ENCODE results near the gene DVL1.

DVL1 gene

DNA sequence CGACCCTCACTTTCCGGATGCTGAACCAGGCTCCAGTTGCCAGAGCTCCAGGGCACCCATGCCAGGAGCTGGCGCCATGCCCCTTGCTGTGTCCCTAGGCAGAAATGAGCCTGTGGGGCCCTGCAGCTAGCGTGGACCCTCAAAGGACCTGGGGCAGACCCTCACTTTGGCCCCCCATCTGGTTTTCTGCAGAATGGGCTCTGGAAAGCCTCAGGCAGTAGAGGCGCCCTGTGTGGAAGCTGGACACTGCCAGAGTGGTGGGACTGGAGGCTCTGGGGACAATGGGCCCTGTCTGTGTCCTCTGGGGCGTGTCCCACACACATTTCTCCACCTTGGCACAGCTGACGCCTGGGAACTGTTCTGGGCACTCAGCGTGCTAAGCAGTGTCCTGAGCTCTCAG is 32.1 kb upstream of the DVL1 start:
- Histone ChIP-seq H3K4me3 (ENCODE audit: low read length, poor library complexity, severe bottlenecking) (no peak overlapping the region), H3K9ac (ENCODE audit: low read depth, low read length, poor library complexity, severe bottlenecking) (no peak overlapping the region)
- TF ChIP-seq, protein P1, sequence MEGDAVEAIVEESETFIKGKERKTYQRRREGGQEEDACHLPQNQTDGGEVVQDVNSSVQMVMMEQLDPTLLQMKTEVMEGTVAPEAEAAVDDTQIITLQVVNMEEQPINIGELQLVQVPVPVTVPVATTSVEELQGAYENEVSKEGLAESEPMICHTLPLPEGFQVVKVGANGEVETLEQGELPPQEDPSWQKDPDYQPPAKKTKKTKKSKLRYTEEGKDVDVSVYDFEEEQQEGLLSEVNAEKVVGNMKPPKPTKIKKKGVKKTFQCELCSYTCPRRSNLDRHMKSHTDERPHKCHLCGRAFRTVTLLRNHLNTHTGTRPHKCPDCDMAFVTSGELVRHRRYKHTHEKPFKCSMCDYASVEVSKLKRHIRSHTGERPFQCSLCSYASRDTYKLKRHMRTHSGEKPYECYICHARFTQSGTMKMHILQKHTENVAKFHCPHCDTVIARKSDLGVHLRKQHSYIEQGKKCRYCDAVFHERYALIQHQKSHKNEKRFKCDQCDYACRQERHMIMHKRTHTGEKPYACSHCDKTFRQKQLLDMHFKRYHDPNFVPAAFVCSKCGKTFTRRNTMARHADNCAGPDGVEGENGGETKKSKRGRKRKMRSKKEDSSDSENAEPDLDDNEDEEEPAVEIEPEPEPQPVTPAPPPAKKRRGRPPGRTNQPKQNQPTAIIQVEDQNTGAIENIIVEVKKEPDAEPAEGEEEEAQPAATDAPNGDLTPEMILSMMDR (conservative IDR thresholded peaks at IDR 0.05; ENCODE audit: low read length) = no peak
- TF ChIP-seq EZH2phosphoT487 (IDR thresholded peaks at IDR 0.05; ENCODE audit: borderline replicate concordance) = no peak

DNA sequence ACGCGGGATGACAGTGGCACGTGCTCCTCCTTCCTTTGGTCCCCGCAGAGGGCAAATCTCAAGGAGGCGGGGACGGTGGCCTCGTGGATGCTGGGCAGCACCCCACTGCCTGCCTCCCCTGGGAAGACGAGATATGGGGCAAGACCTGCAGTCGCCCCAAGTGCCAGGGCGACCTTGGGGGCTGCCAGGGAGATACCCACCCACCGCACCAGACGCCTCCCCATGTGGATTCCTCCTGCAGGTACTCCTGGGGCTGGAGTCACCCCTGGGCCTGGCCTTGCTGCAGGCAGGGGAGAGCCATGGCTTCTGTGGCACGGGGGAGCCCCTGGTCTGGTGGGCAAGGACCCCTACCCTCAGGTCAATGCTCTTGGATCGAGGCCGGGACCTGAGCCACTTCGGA is 31.6 kb upstream of the DVL1 start:
- Histone ChIP-seq H3K27me3 (ENCODE audit: insufficient read depth, low read length, poor library complexity, severe bottlenecking) (no peaks in the 10 kb centered on the region), H3K36me3 (ENCODE audit: insufficient read depth, low read length) (peaks cover 3% of the 10 kb centered on the region; the same call in 1 of the 2 replicates), H3K4me1 (ENCODE audit: insufficient read depth, low read length, poor library complexity, severe bottlenecking) (peaks cover 11% of the 10 kb centered on the region), H3F3A (ENCODE audit: low read depth) (no peaks in the 10 kb centered on the region), H2AFZ (ENCODE audit: low read length) (no peak overlapping the region), H4K20me1 (ENCODE audit: insufficient read depth, low read length, poor library complexity, severe bottlenecking) (no peaks in the 10 kb centered on the region), H3K9ac (ENCODE audit: low read depth, low read length, poor library complexity, severe bottlenecking) (no peak overlapping the region), H3K9me2 (replicated peaks; ENCODE audit: low read depth, low read length) (no peaks in the 10 kb centered on the region), H3K4me2 (ENCODE audit: low read depth, low read length, poor library complexity, severe bottlenecking) (no peak overlapping the region), H3K79me2 (ENCODE audit: insufficient read depth, low read length) (peaks cover 11% of the 10 kb centered on the region; the same call in 1 of the 2 replicates), H3K9me3 (ENCODE audit: insufficient read depth, low read depth, low read length) (no peaks in the 10 kb centered on the region), H3K4me3 (ENCODE audit: low read length, poor library complexity, severe bottlenecking) (no peak overlapping the region)
- TF ChIP-seq, protein P1 (conservative IDR thresholded peaks at IDR 0.05; ENCODE audit: low read length) = no peak
- TF ChIP-seq EZH2phosphoT487 (IDR thresholded peaks at IDR 0.05; ENCODE audit: borderline replicate concordance) = no peak

More for the DNA sequence above, 32.1 kb upstream of the DVL1 start:
- H3K9me2 ChIP-seq (replicated peaks; ENCODE audit: low read depth, low read length) = no peaks in the 10 kb centered on the region
- H3K79me2 ChIP-seq (ENCODE audit: insufficient read depth, low read length) = peaks cover 7% of the 10 kb centered on the region; the same call in 1 of the 2 replicates
- no peak overlapping the region for H3K4me2 ChIP-seq (ENCODE audit: low read depth, low read length, poor library complexity, severe bottlenecking)
- H3K4me1 ChIP-seq (ENCODE audit: insufficient read depth, low read length, poor library complexity, severe bottlenecking) = peaks cover 7% of the 10 kb centered on the region
- peaks cover 7% of the 10 kb centered on the region for H3K36me3 ChIP-seq (ENCODE audit: insufficient read depth, low read length)
- H3F3A ChIP-seq (ENCODE audit: low read depth) = no peaks in the 10 kb centered on the region
- H4K20me1 ChIP-seq (ENCODE audit: insufficient read depth, low read length, poor library complexity, severe bottlenecking) = peaks cover 1% of the 10 kb centered on the region
- no peaks in the 10 kb centered on the region for H3K9me3 ChIP-seq (ENCODE audit: insufficient read depth, low read depth, low read length)
- H2AFZ ChIP-seq (ENCODE audit: low read length) = no peak overlapping the region
- no peaks in the 10 kb centered on the region for H3K27me3 ChIP-seq (ENCODE audit: insufficient read depth, low read length, poor library complexity, severe bottlenecking)

DNA sequence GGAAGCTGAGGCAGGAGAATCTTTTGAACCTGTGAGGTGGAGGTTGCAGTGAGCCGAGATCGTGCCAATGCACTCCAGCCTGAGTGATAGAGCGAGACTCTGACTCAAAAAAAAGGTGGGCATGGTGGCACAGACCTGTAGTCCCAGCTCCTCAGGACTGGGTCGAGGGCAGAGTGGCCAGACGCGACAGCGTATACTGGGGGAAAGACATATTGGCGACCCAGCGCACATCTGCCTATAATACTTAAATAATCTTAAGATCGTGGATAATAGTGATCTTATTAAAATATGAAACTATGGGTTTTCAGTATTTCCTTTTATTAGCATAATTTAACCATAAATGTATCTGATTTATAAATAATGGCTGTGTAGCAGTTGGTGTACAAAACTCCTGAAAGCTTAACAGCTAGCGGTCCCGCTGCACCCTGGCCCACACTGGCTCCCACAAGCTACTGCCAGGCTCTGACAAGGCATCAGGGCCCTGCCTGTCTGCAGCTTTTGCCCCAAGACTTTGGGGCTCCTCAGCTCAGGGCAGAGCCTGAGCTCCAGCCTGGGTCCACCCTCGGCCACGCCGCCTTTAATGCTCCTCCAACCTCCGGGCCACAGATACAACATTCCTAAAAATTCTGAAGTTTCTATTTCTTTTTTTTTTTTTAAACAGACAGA is 28.5 kb upstream of the DVL1 start:
- Histone ChIP-seq H4K20me1 (ENCODE audit: insufficient read depth, low read length, poor library complexity, severe bottlenecking) (peaks cover 11% of the 10 kb centered on the region), H3K79me2 (ENCODE audit: insufficient read depth, low read length) (peaks cover 33% of the 10 kb centered on the region), H3K36me3 (ENCODE audit: insufficient read depth, low read length) (no peaks in the 10 kb centered on the region), H3K9me3 (ENCODE audit: insufficient read depth, low read depth, low read length) (no peaks in the 10 kb centered on the region), H3K4me2 (ENCODE audit: low read depth, low read length, poor library complexity, severe bottlenecking) (no peak overlapping the region), H2AFZ (ENCODE audit: low read length) (no peak overlapping the region), H3K27me3 (ENCODE audit: insufficient read depth, low read length, poor library complexity, severe bottlenecking) (no peaks in the 10 kb centered on the region), H3F3A (ENCODE audit: low read depth) (no peaks in the 10 kb centered on the region), H3K9me2 (replicated peaks; ENCODE audit: low read depth, low read length) (no peaks in the 10 kb centered on the region), H3K9ac (ENCODE audit: low read depth, low read length, poor library complexity, severe bottlenecking) (no peak overlapping the region), H3K4me3 (ENCODE audit: low read length, poor library complexity, severe bottlenecking) (no peak overlapping the region), H3K4me1 (ENCODE audit: insufficient read depth, low read length, poor library complexity, severe bottlenecking) (peaks cover 27% of the 10 kb centered on the region)
- no peak for TF ChIP-seq EZH2phosphoT487 (IDR thresholded peaks at IDR 0.05; ENCODE audit: borderline replicate concordance)
- TF ChIP-seq, protein P1 (conservative IDR thresholded peaks at IDR 0.05; ENCODE audit: low read length) = no peak
